Activated CD4-positive, alpha-beta T cell treated with anti-CD3 and anti-CD28 coated beads for 4 hours (primary cell): Measurements from ENCODE around the gene INHBB.
"Not testable (repeated sequence)": the region's sequence is repeated elsewhere in the genome, so short reads cannot be mapped to it uniquely, and the experiment has no call there.

Experiments
- DNase-seq, 2 donors: peaks; one replicate each; pipeline ENCODE4 v3.0.0-alpha.2; 2020

INHBB gene

DNA sequence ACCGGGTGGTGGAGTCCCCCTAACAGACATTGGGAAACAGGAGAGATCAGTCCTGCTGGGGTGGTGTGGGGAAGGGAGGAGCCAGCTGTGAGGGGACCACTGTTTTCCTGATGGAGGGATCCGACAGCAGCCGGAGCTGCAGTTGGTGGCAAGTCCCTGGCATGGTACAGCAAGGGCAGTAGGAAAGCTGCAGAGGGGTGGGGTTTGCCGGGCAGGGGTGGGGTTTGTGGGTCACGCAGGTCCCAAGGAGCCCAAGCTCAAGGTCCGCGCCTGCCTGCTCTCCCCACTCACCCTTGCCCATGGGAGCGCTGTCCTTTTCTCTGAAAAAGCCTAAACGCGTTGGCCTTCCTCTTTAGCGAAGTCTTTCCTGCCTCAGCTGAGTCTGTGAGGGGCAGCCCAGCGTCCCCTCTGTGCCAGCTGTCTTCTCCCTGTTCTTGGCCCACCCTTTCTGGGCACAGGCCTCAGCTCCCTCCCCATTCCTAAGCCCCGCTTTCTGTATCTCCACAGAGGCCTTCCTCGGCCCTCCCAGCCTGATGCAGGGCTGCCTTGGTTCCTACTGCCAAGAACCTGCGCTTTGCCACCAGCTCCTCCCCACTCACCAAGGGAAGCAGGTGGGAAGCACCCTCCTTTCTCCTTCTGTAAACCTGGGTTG, 29.3 kb upstream of the INHBB start:
- DNase-seq, result no peak

DNA sequence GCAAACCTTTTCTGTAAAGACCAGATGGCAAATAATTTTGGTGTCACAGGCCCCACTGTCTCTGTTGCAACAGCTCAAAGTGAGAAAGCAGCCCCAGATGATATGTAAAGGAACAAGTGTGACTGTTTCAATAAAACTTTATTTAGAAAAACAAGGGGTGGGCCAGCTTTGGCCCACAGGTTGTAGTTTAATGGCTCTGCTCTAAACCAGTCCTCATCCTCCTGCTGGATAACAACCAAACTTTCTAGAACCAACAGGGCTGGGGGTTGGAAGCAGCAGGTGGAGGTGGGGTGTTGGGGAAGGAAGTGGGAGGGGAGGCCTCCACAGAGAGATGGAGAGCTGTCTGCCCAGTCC, 28.8 kb upstream of the INHBB start:
- DNase-seq, result no peak

DNA sequence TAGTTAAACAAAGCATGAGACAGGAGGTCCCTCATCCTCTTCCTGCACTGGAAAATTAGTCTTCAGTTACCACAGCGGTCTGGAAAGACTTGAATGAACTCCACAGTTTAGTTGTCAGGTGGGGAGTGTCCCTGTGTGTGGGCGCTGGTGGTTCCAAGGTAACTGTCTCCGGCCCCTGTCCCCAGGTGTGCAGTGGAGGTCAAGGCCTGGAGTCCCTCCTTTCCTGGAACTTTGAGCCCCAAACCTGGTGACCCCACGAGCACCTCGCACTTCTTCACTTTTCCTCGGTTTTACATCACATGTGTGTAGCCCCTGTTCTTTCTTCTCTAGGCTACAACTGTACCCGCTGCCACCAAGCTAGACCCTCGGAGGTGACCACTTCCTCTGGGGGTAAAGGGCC, 28.0 kb upstream of the INHBB start:
- no peak for DNase-seq

DNA sequence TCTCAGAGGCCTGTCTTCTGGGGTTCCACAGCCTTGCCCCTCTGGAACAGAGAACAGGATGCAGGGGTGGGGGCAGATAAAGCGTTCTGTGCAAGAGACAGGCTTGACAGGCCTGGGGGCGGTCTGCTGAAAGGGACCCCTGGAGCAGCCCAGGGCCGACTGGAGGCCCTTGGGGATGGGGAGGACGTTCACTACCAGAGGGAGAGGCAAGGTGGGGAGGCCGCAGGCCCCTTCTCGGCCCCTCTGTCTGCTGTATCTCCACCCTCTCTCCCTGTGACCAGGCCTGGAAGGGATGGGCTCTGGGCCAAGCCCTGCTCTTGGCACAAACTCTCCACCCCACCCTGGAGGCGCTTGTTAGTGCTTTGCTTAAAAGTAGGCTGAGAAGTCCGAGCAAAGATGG, 27.3 kb upstream of the INHBB start:
- no peak for DNase-seq

DNA sequence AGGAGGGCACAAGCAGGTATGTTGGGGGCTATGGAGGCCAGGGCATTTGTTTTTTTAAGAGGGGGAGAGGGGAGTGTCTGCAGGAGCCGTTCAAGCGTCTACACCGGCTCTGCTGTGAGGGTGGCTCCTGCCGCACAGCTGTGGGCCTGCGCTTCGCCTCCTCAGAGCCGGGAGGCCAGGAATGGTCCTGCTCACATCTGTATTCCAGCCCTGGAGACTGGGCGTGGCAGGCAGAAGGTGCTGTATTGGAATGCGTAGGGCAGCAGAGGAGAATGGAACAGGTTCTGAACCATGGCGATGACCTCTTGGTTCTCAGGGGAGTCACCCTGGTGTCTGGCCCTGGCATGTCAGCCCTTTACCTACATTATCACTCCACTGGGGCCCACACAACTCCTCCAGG, 26.8 kb upstream of the INHBB start:
- DNase-seq, result no peak

DNA sequence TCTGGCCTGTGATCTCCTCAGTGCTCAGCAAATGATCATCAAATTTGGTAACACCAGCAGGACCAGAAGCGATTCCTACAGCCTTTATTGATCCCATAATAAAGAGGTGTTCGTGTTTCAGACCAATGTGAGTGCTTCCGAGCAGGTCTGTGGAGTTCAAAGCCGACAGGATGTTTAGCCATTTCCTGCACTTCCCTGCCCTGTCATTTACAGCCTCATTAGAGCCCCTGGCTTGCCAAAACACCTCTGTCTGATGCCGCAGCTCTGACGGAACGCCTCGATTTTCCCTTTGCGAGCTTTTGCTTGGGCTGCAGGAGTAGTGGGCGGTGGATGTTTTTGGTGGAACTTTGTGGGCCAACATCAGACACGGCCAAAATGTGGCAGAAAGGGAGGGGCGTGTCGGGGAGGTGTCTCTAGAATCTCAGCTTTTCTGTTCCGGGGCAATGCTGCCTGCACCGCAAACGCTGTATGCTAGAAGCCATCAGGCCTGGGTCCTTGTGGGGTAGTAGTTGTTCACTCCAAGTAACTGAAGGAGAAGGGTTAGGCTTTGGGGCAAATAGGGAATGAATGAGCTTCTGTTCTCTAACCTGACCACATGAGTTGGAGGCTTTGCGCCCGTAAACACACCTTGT, 26.1 kb upstream of the INHBB start:
- no peak for DNase-seq

DNA sequence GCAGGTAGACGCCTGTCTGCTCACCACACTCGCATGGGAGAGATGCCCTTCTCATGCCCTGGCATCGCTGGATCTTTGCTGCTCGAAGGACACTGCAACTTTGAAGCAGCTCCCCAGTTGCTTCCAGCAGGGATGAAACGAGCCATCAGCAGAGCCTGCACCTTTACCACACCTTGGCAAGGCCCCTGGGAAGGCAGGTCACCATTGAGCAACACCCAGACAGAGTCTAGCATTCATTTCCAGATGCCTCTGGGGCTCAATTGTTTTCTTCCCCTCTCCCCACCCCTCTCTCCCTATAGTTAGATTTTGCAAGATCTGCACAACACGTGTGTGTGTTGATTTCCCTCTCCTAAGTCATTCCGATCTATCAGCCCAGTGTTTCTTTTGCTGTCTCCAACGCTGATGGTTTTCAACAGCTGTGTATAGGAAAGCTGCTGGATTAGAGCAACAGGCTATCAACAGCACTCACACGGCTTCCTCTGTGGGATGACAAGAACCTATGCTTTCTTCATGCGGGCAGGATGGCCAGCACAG, 25.6 kb upstream of the INHBB start:
- DNase-seq, result no peak

DNA sequence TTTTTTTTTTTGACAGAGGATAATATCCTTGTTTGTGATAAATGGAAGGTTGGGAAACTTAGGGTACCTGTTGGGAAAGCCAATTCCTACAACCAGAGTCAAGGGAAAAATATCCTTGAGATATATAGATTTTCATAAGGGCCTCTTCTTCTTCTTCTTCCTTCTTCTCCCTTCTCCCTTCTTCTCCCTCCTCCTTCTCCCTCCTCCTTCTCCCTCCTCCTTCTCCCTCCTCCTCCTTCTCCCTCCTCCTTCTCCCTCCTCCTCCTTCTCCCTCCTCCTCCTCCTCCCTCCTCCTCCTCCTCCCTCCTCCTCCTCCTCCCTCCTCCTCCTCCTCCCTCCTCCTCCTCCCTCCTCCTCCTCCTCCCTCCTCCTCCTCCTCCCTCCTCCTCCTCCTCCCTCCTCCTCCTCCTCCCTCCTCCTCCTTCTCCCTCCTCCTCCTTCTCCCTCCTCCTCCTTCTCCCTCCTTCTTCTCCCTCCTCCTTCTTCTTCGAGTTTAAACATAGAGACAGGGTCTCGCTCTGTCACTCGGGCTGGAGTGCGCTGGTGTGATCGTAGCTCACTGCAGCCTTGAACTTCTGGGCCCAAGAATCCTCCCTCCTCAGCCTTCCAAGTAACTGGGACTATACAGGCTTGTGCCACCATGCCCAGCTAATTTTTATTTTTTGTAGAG, 24.9 kb upstream of the INHBB start:
- DNase-seq, result not testable (repeated sequence)

DNA sequence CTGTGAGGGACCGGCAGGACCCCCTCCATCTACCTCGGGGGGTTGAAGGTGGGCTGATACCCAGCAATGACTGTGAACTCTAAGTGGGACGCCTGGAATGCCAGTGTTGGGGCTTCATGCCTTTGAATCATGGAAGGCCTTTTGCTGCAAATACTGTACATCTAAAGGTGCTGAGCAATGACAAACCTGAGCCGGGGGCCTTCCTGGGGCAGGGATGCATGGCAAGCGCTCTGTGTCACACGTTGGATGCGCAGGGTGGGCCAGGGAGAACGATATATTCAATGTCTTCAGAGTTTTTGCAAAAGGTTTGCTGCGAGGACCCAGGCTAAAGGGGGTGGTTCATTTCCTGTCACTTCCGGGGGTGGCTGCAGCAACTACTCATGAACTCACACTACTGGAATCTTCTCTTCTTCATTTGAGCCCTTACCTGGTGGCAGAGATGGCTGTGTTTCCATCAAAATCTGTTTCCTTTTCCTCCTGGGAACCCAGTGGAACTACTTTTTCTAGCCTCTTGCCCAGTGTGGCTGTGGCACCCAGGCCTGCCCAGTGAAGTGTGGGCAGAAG, 24.1 kb upstream of the INHBB start:
- no peak for DNase-seq

DNA sequence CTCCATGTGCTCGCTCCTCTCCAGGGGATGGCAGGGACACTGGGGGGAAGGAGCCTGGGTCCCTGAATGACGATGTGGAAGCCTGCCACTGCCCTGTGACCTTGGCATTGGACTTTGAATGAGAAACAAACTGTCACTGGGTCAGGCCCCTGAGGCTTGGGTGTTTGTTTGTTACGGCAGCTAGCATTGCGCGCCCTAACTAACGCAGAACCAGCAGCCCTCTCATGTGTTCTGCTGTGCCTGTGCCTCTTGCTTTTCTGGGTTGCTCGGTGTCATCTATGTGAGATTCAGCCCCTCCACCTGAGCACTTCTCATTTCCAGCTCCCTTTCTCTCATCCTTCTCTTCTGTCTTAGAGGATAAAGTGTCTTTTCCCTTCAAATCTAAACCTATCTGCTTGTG, 23.6 kb upstream of the INHBB start:
- no peak for DNase-seq

DNA sequence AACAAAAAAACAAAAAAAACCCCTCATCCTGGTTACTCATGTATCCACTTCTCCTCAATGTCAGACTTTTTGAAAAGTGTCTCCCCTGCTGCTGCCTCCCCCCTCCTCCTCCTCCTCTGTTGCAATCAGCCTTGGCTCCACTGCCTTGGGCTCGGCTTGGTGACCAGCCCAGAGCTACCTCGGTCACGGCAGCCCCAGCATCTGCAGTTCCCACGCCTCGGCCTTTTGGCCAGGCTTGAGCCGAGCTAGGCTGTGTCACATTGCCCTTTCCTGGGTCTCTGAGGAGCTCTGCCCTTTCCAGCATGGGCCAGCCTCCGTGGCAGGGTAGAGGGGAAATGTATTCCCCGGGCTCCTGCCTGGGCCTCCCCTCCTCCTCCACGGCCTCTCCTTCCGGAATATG, 22.7 kb upstream of the INHBB start:
- no peak for DNase-seq

DNA sequence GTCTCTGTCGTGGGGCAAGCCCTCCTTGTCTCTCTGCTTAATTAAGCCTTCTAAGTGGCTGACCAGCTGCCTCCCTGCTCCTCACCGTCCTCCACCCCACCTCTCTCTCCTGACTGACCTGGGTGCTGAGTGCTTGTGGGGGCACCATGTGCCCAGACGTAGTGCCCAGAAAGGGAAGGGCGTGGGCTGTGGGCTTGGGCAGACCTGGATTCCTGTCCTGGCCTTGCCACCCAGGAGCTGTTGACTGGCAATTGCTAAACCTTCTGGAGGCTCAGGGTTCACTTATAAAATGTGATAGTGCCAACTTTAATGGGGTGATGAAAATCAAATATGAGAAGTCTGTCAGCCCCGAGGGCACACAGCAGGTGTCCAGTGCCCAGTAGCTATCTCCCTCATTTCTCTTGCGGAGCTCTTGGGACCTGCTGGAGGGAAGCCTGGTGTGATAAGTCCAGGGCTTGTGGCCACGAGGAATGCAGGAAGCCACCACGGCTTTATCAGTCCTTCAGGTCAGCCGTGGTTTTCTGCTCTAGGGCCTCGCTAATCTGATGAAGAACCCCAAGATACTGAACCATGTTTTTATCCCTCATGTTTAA, 22.0 kb upstream of the INHBB start:
- no peak for DNase-seq

DNA sequence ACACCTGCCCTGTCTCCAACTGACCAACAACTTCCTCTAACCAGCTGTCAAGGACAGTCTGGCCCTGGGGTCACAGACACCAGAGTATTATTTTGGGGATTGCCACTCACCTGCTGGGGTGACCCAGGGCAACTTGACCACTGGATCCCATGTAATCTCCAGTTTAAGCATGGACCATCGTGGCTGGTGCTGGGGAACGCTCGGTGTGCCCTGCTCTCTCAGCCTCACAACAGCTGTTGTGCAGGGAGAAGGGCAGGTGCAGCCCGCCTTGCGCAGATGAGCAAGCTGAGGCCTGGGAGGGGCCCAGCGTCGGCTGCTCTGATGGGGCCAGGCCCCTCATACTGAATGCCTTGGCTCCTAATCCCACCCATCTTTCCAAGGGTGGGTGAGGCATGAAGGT, 21.0 kb upstream of the INHBB start:
- no peak for DNase-seq

DNA sequence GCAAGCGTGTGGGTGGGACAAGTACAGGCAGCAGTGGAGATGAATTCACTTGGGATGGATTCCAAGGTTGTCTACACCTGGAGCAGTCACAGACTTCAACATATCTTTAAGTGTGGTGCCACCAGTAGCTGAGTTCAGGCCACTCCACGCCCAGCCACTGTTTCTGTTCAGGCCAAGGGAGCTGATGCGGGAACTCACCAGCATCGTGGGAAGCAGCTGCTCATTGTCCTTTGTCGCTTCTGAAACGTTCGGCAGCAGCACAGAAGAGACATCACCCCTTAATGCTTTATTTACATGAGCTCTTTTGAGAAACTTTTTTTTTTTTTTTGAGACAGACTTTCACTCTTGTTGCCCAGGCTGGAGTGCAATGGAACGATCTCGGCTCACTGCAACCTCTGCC, 19.9 kb upstream of the INHBB start:
- no peak for DNase-seq

DNA sequence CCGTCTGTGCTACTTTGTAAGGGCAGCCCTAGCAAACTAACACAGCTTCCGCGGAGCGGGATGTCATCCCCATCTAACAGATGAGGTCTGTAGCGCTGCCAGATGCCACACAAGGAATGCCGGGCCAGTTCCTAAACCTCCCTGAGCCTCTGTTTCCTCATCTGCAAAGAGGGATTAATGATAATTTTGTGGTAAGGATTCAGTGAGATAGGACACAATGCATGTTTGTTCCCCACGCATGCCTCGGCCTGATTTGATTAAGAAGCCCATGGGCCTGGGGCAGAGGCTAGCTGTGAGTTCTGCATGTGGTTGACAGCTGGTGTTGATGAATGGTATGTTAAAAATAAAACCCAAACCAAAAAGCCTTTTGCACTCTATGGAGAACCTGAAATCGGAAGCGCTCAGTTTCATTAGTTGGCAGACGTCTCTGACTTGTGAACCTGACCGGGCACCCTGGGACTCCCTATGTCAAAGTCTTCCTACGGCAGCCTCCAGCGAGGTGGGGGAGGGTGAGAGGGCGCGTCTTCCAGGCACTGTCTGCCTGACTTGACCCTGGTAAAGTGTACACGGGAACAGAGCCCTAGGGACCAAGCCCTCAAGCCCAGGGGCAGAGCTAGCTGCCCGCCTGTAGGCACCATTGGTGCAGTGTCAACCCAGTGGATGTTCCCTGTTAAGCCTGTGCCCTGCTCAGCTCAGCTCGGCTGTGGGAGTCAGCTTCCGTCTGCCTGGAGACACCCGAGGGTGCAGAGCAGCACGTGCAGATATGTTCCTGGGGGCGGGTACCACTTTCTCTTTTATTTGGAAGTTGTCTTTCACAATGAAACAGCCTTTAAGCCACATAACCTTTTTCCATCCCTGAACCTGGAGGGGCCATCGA, 14.8 kb upstream of the INHBB start:
- no peak for DNase-seq

DNA sequence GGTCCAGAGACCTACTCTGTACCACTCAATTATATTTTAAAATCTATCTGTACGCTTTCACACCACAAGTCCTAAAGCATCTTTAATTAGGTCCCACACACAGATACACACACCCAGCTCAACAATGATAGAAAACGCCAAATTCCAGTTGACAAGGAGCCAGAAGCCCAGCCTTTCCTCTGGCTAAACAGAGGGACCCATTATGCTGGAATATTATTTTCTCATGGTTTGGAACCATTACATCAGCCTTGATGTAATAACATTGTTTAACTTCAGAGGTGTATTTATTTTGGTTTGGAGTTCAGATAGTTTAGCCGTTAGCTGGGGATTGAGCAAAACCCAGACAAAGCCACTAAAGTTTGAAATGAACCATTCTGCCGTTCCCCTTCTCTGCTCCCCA, 14.0 kb upstream of the INHBB start:
- no peak for DNase-seq

DNA sequence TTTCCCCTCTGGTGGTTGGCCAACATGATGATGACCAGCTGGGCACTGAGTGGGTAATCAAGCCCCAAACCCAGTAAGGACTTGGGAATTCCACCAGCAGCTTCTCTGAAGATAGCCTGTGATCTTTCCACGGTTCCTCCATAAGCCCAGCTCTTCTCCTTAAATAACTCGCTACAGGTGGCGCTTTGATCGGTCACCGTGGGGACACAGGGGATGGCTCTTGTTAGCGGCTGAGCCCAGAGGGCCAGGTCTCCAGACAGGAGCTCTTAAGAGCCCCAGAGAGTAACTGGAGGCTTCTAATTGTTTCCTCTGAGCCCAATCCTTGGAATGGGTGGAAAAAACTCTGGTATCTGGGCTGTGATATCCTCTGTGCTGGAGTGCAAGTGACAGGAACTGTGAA, 13.6 kb upstream of the INHBB start:
- DNase-seq, result no peak

DNA sequence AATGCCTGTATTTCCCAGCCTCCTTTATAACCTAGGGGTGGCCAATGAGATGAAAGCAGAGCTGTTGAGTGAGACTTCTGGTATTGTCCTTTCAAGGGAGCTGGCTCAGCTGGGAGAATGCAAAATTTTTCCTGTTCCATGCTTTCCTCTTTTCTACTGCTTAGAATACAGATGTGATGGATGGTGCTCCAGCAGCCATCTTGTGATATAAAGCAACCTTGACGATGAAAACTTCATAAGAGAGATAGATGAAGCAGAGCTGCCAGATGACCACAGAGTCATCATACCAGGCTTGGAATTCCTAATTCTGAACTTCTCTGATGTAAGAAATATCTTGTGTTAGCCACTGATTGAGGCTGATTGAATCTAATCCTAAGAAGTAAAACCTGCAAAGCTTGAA, 11.9 kb upstream of the INHBB start:
- DNase-seq, result no peak

DNA sequence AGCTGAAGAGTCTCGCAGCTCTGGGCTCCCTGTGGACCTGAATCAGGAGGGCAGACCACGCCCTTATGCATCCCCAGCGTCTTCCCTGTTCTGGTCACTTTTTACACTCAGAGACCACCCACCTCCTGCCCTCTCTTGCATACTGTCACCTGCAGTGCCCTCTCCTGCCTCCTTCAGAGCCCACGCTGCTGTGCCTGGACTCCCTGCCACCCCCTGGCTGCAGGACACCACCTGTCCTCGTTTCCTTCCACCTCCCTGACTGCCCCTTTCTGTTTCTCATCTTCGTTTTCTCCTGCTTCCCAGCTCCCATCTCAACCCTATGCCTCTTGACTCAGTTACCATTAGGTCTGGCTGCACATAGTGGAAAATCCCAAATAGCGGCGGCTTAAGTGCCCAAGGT, 9.2 kb upstream of the INHBB start:
- DNase-seq, result no peak

DNA sequence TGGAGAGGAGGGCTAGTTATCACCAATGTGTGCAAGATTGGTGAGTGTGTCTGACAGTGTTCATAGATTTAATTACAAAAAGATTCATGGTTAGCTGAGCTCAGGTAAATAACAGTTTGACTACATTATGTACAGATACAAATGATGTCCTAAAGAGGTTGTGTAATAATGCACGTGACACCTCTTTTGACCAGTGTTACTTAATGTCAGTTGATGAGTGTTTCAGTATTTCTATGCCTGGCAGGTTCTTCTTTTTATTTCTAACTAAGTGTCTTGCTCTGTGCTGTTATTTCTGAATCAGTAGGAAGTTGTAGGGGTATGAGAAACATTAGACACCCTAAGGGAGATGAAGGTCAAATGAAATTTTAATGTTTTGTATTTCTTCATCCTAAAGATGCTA, 7.9 kb upstream of the INHBB start:
- DNase-seq, result no peak

DNA sequence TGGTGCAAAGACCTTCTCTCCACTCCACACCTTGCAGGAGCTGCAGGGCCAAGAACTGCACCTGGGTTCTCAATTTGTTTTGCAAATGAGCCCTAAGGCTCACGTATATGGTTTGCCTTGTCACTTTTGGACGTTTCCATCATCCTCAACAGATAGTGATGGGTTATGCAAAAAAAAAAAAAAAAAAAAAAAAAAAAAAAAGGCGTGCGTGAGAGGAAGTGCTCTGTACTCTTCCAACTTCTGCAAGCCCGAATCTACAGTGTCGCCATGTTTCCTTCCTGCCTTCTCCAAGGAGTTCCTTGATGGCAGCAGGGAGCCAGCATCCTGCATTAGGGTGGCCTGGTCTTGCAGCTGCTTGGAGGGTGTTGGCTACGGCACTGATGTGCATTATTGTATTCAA, 4.0 kb upstream of the INHBB start:
- DNase-seq, result no peak

DNA sequence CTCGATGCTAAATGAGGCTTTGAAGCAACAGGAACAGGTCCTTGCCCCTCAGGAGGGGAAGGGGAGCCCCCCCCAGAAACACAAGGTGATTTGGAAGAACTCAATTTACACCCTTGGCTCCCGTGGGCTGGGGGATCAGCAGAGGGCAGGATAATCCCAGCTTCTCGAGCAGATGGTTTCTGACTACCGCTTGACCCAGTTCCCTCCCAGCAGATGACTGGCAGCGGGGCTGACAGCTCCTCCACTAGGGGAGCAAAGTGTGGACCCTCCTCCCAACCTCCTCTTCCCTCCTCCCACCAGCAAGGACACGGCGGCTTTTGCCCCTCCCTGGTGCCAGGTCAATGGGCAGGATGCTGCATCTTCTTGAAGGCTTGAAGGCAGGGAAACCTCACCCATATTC, 3.5 kb upstream of the INHBB start:
- DNase-seq, result no peak

DNA sequence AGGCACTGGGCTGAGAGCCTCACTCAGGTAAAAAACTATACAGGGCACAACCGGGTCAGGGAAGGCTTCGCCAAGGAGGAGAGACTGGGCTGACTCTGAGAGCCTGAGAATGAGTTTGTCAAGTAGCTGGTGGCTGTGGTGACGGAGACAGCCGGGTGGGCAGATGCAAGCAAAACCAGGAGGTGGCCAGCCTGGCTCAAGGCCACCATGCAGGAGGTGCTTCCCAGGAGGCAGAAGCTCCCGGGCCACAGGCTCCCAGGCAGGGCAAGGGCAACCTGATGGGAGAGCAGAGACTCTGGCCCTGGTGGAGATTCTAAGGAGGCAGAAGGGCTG, 2.9 kb upstream of the INHBB start:
- no peak for DNase-seq
